Measurements from ENCODE around the gene MAT2A.

- TF ChIP-seq POLR2A (IDR thresholded peaks at IDR 0.05) (no peak), CTCF (IDR thresholded peaks at IDR 0.05) (no peak)
Observed at GRCh38 chr2:85514323-85514722, 24.6 kb upstream of the MAT2A start.
